HepG2 (cell line): ENCODE results near the gene LRRC70. TPM values are rescaled to one million over a fixed set of nuclear protein-coding genes. Genes with fewer than 3 reads are reported as not detected.
A peak's percentile ranks its signal among the peaks of the same experiment; 100 is the strongest.

Experiments used
- ARID3A ChIP-seq: IDR thresholded peaks from 2 replicates; pipeline ENCODE4 v1.6.1; 2012; ENCODE audit warnings: low read depth, low read length, improper control_type of control experiment
- ATF3 ChIP-seq: sonication (generic); formaldehyde crosslinking; IDR thresholded peaks from 2 replicates; pipeline ENCODE4 v1.4.0; 2020; ENCODE audit warnings: missing genetic modification reagents
- BHLHE40 ChIP-seq: IDR thresholded peaks from 2 replicates; pipeline ENCODE4 v1.6.1; 2011; ENCODE audit warnings: low read length, improper control_type of control experiment
- CEBPB ChIP-seq: IDR thresholded peaks from 2 replicates; pipeline ENCODE4 v1.6.1; 2011; ENCODE audit warnings: low read depth, low read length, improper control_type of control experiment, borderline replicate concordance
- DNMT1 ChIP-seq: sonication (generic); formaldehyde crosslinking; IDR thresholded peaks from 2 replicates; pipeline ENCODE4 v1.5.1; 2020; ENCODE audit warnings: mild to moderate bottlenecking, missing genetic modification reagents
- EEA1 ChIP-seq: sonication (generic); formaldehyde crosslinking; IDR thresholded peaks from 2 replicates; pipeline ENCODE4 v1.5.1; 2020; ENCODE audit warnings: mild to moderate bottlenecking, missing genetic modification reagents, borderline replicate concordance
- HNF4A ChIP-seq: sonication (generic); formaldehyde crosslinking; IDR thresholded peaks from 2 replicates; pipeline ENCODE4 v1.4.0; 2020; ENCODE audit warnings: missing genetic modification reagents
- IRF2 ChIP-seq: IDR thresholded peaks from 2 replicates; pipeline ENCODE4 v1.6.1; 2018; ENCODE audit warnings: missing genetic modification reagents, missing compliant biosample characterization
- MIER2 ChIP-seq: IDR thresholded peaks from 2 replicates; pipeline ENCODE4 v1.6.1; 2016; ENCODE audit warnings: missing biosample characterization, missing genetic modification reagents
- PBX3 ChIP-seq: sonication (generic); formaldehyde crosslinking; IDR thresholded peaks from 2 replicates; pipeline ENCODE4 v1.8.1; 2023; ENCODE audit warnings: missing genetic modification reagents, inconsistent platforms, borderline replicate concordance
- PRDM4 ChIP-seq: sonication (generic); formaldehyde crosslinking; IDR thresholded peaks from 2 replicates; pipeline ENCODE4 v1.9.0; 2021; ENCODE audit warnings: missing genetic modification reagents, borderline replicate concordance
- SALL1 ChIP-seq: sonication (generic); formaldehyde crosslinking; IDR thresholded peaks from 2 replicates; pipeline ENCODE4 v1.8.0; 2022; ENCODE audit warnings: mild to moderate bottlenecking, missing genetic modification reagents
- SKI ChIP-seq: fragments of 450-650 bp; IDR thresholded peaks from one replicate; pipeline ENCODE4 v1.6.1; 2018; ENCODE audit warnings: mild to moderate bottlenecking; ENCODE audit not compliant: partially characterized antibody
- SOX13 ChIP-seq, 3 experiments: fragments of 450-650 bp in 1 of 3; sonication (generic) in 1 of 3; formaldehyde crosslinking in 1 of 3; IDR thresholded peaks in 2 of 3; conservative IDR thresholded peaks in 1 of 3; 2 replicates each; pipeline versions ENCODE4 v1.5.0 to v1.6.1; 2016 to 2020; ENCODE audit warnings: antibody characterized with exemption in 1 of 3, mild to moderate bottlenecking in 1 of 3, missing compliant biosample characterization in 1 of 3, missing genetic modification reagents in 1 of 3, moderate library complexity in 1 of 3
- TFDP2 ChIP-seq: sonication (generic); formaldehyde crosslinking; IDR thresholded peaks from 2 replicates; pipeline ENCODE4 v1.4.0; 2020; ENCODE audit warnings: missing genetic modification reagents
- TOPORS ChIP-seq: sonication (generic); formaldehyde crosslinking; IDR thresholded peaks from 2 replicates; pipeline ENCODE4 v1.8.0; 2023; ENCODE audit warnings: mild to moderate bottlenecking, missing genetic modification reagents
- ZBTB4 ChIP-seq: sonication (generic); formaldehyde crosslinking; IDR thresholded peaks from 2 replicates; pipeline ENCODE4 v1.4.0; 2020; ENCODE audit warnings: missing genetic modification reagents, mild to moderate bottlenecking, borderline replicate concordance
- ZMYM4 ChIP-seq: sonication (generic); formaldehyde crosslinking; IDR thresholded peaks from 2 replicates; pipeline ENCODE4 v1.8.1; 2023; ENCODE audit warnings: mild to moderate bottlenecking, missing genetic modification reagents
- polyA plus RNA-seq, 8 experiments: library from polyadenylated mRNA; depleted of rRNA in 3 of 8; stranded (reverse) in 7 of 8; unstranded in 1 of 8; fragments of >200 nt; fragmentation: Illumina TruSeq in 4 of 8; extraction: Trizol in 4 of 8; gene quantifications; 2 replicates each; pipeline versions ENCODE4 v1.2.1 to v1.2.3, GENCODE V29; 2011 to 2016; ENCODE audit warnings: low read depth in 4 of 8, missing spikeins in 1 of 8, mixed read lengths in 1 of 8; ENCODE audit not compliant: insufficient read depth in 1 of 8
- total RNA-seq, 5 experiments: library from RNA; depleted of rRNA; stranded (reverse); fragments of >200 nt; fragmentation: Illumina TruSeq; extraction: Trizol; gene quantifications; 2 replicates each; pipeline ENCODE4 v1.2.3, GENCODE V29; 2016; ENCODE audit warnings: low read depth in 1 of 5

Gene LRRC70
- total and polyA plus RNA-seq, 2 of the 13 experiments (the other 11 are each of a cell fraction or from before 2014, with no cell fraction given), result 0.05 to 0.71 TPM

GRCh38 chr5:62588668-62589067, 10.0 kb downstream of the LRRC70 start (continued):
- TF ChIP-seq CEBPB (peak; percentile 91; the same call in 1 of the 2 replicates), SKI (no peak), TFDP2 (CRISPR knock-in tag) (peak; percentile 36; the same call in 1 of the 2 replicates), EEA1 (no peak), ZMYM4 (CRISPR knock-in tag) (peak; percentile 82), SOX13 (IDR thresholded peaks at IDR 0.05) (no peak), SOX13 (CRISPR knock-in tag; conservative IDR thresholded peaks at IDR 0.05 in 1 of 2, IDR thresholded peaks at IDR 0.05 in 1 of 2) (peak in 1 of 2 experiments; percentile 57; a peak in 1 of 4 replicates), ATF3 (no peak; the same call in 1 of the 2 replicates), ARID3A (0 out of 2 replicates have a peak, but pooled peaks have one; percentile 9), ZBTB4 (CRISPR knock-in tag) (no peak), TOPORS (CRISPR knock-in tag) (no peak), HNF4A (CRISPR knock-in tag) (peak; percentile 67), MIER2 (CRISPR knock-in tag) (no peak), PBX3 (CRISPR knock-in tag) (no peak), DNMT1 (CRISPR knock-in tag) (no peak), PRDM4 (CRISPR knock-in tag) (no peak), BHLHE40 (peak; percentile 86), IRF2 (CRISPR knock-in tag) (no peak), SALL1 (peak; percentile 28; the same call in 1 of the 2 replicates)
